Fibroblast of skin of left quadriceps (primary cell): ENCODE data around the gene ADCYAP1R1.

ENCODE experiments used
- DNase-seq, 2 experiments: peaks; one replicate each; pipeline ENCODE4 v3.0.0-alpha.2; 2013; ENCODE audit warnings: low read depth in 2 of 2

Gene ADCYAP1R1

DNA sequence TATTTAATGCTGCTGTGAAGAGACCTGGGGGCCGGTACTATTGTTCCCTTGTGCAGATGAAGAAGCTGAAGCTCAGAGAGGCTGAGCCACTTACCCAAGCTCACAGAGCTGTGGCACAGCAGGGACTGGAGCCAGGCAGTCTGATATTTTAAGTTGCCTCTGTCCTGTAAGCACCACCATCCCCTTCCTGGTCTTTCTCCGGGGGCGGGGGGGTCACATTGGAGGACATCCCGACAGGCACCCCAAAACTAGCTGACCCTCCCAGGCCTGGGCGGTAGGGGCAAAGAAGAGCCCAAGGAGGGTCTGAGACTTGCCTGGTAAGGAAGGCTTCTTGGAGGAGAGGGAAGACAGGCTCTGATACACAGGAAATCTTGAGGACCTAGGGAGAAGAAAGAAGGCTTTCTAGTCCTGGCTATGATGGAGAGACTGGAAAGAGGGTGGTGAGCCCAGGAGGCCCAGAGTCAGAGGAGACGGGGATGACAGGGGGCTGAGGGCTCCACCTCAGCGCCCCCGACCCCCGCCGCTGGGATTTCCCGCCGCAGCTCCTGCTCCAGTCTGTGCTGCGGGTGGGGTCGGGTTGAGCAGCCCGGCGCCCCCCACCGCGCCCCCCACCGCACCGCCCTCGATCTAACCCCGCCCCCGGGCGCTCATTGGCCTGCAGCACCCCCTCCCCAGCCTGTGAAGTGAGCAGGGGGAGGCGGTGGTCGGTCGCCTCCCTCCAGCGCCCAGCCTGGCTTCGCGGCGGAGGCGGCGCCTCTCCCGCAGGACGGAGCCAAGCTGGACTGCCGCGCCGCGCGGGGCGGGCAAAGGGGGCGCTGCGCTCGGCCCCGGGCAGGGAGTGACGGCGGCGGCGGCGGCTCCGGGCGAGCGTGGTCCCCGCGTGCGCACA lies at the start of gene ADCYAP1R1:
Gene ADCYAP1R1, plus strand, starts transcription at position 711 of the 889 bp plus-strand sequence. CDS start 10,957 bp downstream, outside the sequence.
- no peak for DNase-seq

DNA sequence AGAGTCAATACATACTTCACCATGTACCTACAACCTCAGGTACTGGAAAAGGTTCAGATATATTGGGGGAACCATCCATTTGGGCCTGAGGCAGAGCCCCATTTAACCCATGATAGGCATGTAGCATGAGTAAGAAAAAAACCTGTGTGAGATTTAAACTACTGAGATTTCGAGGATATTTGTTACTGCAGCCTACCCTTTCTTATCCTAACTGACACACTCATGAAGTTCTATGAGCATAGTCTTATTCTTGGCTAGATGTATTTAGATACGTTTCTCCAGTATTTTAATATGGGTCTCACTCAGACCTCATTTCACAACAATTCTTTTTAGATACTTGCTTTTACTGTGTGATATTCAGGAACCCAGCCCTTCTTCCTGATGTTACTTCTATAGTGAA lies 49.0 kb upstream of the ADCYAP1R1 start:
- DNase-seq = no peak

DNA sequence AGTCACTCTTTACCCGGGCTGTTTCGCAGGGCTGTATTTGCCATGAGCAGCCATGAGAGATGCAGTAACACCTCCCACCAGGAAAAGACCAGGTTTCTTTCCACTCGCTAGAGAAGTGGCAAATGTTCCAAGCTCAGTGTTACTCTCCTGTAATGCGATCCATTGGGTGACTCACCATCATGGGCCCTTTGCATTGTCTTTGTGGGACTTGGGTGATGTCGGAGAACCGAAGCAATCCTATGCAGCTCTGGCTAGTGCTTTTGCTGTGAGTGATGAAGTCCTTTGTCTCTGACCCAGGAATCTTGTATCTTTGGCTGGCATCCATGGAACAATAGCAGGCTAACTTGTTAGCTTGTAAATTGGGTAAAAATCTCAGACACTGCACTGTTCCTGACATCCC lies 48.4 kb upstream of the ADCYAP1R1 start:
- DNase-seq = no peak

DNA sequence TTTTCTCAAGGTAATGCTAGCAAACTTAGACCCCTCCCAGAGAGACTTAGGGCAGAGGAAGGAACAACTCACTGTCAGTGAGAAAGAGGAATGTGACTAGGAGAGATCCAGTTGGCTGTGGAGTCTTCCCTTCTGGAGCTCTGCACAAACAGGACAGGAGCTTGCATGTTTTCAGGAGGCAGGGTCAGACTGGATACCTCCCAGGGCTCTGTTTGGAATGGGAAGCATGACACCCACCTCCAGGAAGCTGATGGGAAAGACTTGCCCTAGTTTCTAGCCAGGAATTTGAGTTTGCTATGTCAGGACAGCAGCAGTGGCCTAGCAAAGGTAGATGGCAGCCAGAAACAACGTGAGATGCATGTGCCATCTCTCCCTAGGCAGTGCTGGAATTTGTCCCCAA lies 47.7 kb upstream of the ADCYAP1R1 start:
- DNase-seq = no peak

DNA sequence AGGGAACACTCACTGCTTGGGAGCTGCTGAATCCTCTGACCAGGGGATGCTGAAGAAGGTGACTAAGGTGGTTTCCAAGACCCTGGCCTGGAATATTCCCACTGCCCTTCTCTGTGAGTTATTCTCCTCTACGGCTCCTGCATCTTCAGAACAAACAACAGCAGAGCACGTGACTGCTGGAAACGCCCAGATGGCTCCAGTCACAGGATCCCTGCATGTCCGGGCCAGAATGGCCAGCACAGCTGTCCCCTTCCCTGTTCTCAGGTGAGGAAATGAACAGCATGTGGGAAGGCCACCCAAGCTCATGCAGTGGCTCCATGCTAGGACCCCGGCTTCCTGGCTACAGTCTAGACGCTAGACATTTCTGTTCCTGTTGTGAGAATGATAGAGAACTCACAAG lies 45.3 kb upstream of the ADCYAP1R1 start:
- no peak for DNase-seq

DNA sequence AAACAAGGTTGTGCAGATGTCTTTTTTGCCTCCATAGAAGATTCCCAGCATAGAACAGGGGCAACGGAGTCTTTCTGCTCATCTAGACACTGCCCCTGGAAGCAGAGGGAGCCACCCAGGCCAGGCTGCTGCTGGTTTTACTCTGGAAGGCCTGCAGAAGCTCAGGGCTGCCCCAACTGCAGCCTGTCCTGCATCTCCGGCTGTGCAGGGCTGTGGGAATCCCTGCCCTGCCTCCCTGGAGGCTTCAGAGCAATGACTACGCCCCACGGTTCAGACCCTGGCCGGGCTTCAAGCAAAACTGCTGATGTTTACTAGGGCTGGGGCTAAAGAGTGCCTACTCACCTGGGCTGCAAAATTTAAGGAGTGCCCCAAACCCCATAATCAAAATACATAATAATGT lies 44.5 kb upstream of the ADCYAP1R1 start:
- no peak for DNase-seq

DNA sequence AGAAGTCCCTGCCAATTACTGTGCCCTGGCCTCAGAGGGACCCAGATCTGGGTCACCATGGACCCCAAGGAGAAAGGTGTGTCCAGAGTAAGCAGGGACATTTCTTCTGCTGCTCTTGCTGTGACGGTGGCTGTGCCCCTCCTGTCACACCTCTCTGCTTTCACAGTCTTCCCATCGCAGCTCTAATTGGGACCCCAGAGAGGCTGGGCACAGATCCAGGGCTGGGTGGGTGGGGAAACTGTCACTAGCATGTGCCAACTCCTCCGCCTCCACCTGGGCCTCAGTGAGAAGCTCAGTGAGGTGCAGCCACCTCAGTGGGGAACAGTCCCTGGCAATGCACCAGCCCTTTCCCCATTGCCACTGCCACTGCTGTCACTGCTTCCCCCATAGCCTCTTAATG lies 37.3 kb upstream of the ADCYAP1R1 start:
- DNase-seq = no peak

DNA sequence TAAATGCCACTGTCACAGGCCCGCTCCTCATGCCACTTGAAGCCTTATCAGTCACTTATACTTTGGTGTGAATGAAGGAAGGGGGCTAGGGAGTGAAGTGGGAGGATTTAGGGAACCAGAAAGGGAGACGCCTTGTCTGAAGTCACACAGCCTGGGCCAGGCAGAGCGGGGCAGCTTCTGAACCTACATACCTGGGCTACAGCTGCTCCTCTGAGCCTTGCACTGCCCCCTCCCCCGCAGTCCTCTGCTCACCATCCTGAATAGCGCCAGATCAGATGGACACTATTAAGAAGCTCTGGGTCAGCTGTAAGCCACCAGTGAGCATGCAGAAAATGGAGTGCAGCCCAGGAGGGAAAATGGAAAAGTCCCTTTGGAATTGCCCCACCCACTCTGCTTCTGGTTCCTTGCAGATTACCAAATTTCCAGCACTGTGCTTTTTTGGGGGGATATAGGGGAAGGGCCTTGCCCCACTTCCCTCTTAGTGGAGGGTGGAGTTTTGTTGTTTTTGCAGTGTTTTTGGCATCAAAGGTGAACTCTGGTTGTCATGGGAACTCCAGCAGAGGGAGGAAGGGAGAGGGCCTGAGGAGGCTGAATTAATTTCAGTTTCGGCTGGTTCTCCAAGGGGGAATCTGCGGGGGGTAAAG lies 35.0 kb upstream of the ADCYAP1R1 start:
- no peak for DNase-seq

DNA sequence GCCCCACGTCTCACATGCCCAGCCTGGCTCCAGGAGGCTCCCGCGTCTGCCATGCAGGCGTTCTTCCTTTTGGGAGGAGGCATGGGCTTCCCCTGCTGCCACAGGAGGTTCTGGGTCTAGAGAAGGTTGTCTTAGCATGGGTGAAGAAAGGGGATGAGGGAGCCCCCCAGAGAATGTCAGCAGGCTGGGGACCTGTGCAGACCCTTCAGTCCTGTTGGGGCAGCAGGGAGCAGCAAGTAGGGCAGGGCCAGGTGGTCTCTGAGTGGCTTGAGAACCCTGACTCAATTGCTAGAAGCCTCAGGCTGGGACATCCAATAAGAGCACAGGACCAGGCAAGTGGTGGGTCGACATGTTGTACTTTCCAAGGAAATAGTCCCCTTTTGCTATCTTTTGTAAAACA lies 34.4 kb upstream of the ADCYAP1R1 start:
- no peak for DNase-seq

DNA sequence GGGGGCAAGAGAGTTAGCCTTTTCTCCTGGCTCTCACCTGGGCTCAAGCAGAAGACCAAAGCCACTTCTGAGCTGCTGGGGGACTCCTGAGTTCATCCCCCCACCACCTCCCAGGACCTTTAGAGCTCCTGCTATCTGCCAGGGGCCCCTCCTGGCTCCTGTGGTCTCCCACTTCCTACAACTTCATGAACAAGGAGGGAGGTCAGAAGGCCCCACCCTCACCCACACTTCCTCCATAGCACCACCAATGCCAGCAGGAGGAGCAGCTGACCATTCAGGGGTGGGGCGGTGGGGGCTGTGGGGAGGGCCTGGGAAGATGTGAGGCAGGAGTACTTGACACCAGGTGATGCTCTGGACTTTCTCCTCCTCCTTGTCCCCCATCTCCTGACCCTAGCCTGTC lies 32.6 kb upstream of the ADCYAP1R1 start:
- DNase-seq = no peak

DNA sequence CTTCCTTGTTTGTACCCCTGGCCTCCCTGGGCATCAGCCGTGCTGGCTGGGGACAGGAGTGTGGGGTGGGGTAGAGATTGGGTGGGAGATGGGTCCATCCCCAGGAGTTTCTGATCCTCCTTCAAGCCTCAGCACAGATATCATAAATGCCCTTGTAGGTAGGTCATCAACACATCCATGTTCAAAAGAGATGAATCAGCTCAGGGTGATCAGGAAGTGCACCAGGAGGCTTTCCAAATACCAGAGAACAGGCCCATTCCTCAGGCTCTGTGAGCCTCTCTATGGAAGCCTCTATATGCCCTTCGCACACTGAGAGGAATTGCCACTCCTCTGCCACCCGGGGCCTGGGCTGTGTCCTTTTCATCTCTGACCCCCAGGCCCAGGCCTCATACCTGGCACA lies 31.9 kb upstream of the ADCYAP1R1 start:
- no peak for DNase-seq

DNA sequence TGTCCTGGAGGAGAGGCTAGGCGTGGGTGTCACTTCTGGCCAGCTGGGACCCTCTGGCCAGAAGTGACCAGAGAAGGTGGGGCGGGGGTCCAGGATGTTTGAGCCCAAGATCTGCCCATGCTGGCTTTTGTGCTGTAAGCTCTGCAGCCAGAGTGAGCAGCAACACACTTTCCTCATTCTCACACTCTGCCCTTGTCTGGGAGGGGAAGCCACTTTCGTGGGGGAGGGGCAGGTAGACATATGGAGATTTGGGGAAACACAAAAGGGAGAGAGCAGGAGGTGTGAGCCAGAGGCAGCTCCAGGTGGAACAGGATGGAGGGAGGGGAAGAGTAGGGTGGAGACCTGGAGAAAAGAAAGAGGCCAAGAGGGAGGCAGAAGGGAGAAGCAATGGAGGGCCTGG lies 31.5 kb upstream of the ADCYAP1R1 start:
- DNase-seq = no peak

DNA sequence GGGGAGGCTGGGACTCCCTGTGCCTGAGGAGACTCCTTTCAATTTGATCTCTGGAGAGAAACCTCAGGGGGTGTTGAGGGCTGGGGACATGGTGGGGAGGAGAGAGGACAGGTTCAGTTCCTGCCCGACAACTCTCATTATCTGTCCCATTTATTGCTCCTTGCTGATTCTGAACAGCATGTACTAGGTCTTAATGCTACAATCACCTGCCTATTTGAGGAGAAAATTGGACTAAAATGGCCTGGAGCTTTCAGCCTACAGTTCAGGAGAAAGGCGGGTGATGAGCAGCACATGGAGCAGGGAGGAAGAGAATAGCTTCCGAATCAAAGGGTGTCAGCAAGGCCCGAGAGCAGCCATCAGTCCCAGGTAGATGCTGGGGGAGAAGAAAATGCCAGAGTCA lies 30.0 kb upstream of the ADCYAP1R1 start:
- DNase-seq = no peak

DNA sequence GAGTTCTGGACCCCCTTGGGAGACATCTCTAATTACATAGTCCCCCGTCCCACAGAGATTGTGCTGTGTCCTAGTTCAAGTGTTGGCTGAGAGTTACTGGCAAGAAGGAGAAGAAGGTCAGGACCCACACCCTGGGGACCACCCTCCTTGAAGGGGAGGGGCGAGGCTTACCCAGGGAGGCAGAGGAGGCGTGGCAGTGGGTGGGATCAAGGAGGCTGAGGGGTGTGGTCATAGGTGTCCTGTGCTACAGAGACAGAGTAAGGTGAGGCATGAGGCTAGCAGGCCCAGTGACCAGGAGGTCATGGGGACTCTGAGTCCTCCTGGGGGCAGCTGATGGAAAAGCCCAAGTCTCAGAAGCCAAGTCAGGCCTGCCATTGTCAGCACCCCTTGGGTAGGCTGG lies 29.4 kb upstream of the ADCYAP1R1 start:
- DNase-seq = no peak

DNA sequence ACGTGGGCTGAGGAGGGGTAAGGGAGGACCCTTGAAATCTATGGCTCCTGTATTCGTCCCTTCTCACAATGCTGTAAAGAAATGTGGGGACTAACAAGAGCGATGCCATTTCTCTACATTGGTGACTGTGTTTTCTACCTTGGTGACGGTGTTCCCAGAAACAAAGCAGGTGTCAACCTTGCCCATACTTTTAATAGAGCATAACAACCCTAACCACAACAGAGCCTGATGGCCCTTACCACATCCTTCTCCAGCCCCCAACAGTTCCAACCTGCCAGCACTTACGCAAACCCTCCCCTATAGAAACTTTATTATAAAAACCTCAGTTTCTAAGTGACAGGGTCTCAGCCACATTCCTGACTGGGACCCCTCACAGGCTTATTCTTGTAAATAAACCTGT lies 28.2 kb upstream of the ADCYAP1R1 start:
- no peak for DNase-seq

DNA sequence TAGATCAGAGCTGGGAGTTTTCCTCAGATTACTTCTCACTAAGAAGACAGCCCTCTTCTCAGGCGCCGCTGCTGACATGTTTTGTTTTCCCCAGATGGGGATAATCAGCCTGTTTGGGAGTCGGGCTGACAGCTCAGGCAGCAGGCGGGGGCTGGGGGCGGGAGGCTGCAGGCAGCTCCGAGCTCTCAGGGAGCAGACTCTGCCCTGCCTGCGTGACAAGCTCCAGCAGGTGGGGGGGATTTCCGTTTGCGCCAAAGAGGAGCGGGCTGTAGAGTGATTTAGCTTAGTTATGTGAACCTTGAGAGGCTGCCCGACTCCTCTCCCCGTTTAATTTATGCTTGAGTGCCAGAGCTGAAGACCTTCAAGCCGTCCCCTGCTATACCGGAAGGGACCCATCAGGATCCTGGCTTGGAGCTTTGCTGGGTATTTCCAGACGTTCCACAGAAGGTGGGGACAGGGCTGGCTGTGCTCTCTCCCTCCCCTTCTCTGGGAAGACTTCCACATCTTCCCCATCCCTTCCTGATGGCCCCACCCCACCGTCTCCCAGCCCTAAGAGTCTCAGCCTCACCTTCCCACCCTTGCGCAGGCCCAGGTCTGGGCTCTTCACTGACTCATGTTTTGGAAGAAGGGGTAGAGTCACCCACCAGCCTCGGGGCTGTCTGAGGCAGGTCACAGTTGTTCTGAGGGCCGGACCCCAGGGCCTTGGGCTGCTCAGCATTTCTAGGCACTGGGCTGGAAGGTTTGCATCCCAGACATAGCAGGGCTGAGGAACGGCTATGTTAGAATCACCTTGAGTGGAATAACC lies 24.7 kb upstream of the ADCYAP1R1 start:
- DNase-seq = peak; percentile 14 to 20

DNA sequence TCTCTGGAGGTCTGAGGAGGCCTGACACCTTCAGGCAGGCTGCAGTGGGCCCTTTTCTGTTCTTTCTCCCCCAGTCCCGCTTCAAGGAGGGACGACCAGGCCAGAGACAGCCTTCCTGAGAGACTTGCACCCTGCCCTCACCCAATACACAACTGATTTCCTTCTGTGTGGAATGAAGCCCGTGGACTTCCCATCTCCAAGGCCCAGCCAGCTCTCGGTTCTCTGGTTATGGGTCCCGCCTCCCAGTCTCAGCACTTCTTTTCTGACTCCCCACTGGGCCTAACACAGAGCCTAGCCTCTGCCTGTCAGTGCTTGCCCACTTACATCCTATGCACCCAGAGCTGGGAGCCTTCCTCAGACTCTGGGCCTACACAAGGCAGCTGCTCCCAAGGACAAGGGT lies 24.1 kb upstream of the ADCYAP1R1 start:
- DNase-seq = no peak

DNA sequence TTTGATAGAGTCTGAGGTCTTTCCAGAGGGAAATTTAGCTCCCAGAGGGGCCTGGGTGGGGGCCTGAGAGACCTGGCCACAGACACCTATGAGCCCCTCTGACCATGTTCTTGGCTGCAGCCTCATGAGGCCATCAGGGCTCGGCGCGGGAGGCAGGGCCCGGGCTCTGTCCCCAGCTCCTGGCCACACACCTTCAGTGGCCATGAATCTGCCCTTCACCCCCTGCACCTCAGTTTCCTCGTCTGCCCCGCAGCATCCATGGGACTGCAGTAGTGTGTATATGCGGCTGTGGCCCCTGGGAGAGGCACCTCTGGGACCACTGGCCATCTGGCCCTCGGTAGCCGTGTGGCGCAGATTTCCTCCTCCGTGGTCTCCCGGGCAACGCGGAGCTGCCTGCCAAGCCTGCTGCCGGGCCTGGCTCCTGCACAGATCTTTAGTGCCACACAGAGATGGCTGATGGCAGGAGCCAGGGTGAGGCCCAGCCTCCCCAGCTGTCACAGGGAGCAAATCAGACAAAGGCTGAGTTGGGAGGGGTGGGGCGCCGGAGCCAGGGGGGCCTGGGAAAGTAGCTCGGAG lies 23.6 kb upstream of the ADCYAP1R1 start:
- no peak for DNase-seq

DNA sequence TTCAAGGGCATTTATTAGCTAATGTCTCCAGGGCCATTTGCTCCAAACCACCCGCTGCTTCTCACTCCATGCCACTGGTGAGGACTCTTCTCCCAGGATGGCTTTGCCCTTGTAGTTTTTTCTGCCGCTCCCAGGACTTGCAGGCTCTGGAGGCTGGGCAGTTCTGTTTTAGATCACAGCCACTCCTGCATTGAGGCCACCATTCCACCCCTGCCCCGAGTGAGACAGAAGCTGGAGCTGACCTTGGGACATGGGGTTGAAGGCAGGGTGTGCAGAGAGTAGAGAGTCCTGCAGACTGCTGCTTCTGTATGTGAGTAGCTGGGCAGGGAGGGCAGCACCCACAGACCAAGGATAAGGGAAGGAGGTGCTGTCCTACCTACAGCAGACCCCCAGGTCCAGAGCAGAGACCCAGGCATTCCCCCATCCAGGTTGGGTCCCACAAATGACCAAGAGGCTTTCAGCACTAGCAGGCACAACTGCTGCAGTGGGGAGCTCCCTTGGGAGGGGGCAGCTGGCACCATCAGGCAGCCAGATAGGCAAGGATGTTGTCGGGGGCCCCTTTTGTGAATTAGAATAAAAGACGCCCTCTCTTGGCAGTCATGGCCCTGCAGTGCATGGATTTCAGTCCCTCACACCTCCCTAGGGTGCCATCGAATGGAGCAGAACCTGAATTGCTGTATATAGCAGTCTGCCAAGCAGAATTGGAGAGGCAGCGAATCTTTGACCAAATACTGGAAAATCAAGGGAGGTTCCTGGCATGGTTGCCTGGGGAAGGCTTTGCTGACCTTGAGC lies 22.7 kb upstream of the ADCYAP1R1 start:
- DNase-seq = no peak

DNA sequence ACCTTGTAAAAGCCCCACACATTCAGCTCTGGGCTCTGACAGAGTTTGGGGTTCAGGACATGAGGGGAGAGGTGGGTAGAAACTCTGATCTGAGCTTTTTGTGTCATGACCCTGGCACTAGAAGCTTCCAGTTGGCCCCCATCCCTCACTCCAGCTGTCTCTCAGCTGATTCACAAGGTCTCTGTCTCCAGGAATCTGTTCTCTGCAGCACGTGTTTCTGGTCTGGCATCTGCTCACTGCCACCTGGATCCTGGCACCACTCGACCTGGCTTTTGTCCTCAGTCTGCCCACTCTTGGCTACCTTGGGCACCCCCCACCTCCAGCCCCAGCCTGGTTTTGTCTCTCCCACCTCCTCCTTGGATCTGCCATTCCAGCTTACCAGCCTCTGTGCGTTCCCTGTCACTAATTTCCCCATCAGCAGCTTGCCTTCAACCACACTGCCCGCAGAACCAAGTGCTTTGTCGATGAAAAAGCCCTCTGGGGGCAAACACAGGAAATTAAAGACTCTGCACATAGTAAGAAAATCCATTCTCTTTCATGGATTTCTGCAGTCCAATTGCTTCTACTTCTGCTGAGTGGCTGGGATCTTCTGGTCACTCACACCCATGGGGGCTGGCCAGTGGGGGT lies 18.3 kb upstream of the ADCYAP1R1 start:
- no peak for DNase-seq

DNA sequence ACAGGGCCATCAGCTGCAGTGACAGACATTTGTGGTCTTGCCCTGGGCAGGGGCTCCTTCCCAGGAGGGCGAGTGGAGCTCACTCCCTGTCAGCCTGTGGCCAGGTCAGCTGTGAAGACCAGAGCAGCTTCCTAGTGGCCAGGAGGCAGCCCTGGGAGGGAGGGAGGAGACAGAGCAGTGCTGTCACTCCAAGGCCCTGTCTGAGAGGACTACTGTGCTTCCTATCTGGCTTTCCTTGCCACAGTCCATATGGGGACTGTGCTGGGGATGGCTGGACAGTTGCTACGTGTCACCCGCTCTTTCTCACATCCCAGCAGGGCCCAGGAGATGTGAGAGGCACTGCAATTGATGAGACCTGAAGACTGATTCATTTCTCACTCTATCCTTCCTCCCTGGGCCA lies 15.2 kb upstream of the ADCYAP1R1 start:
- DNase-seq = no peak
